ENCODE measurements around the gene GDI2. TPM values are rescaled to one million over a fixed set of nuclear protein-coding genes. Genes with fewer than 3 reads are reported as not detected.
"Not testable (repeated sequence)": the region's sequence is repeated elsewhere in the genome, so short reads cannot be mapped to it uniquely, and the experiment has no call there.

The GDI2 gene
- total RNA-seq, 1 donor from 2014 or later = 173 TPM

GRCh38 chr10:5830629-5831445 is 17.6 kb upstream of the GDI2 start:
- H3K9me3 ChIP-seq = no peaks in the 10 kb centered on the region
- DNase-seq (ENCODE audit: low spot score in 2 of 2) = peak in 1 of 2 donors; percentile 50
- TF ChIP-seq CTCF (IDR thresholded peaks at IDR 0.05) = no peak
- H3K27me3 ChIP-seq = no peaks in the 10 kb centered on the region
- H3K4me3 ChIP-seq = no peak overlapping the region
- intact Hi-C loops (cut with DNase I) = no loop called here
- H3K36me3 ChIP-seq = no peaks in the 10 kb centered on the region
- H3K27ac ChIP-seq = no peak overlapping the region
- no peaks in the 10 kb centered on the region for H3K4me1 ChIP-seq

- H3K27ac ChIP-seq = no peak overlapping the region
- intact Hi-C loops (cut with DNase I) = no loop called here
- peak in 1 of 2 donors; percentile 31 for DNase-seq (ENCODE audit: low spot score in 2 of 2)
- H3K4me1 ChIP-seq = no peaks in the 10 kb centered on the region
- no peak overlapping the region for H3K4me3 ChIP-seq
- no peaks in the 10 kb centered on the region for H3K36me3 ChIP-seq
- TF ChIP-seq CTCF (IDR thresholded peaks at IDR 0.05) = no peak
- H3K9me3 ChIP-seq = no peaks in the 10 kb centered on the region
- no peaks in the 10 kb centered on the region for H3K27me3 ChIP-seq
Measured at GRCh38 chr10:5829267-5829666, 16.0 kb upstream of the GDI2 start.

GRCh38 chr10:5828725-5829124 is 15.5 kb upstream of the GDI2 start:
- DNase-seq (ENCODE audit: low spot score in 2 of 2) = peak in 1 of 2 donors; percentile 42
- TF ChIP-seq CTCF (IDR thresholded peaks at IDR 0.05) = no peak
- Histone ChIP-seq H3K27ac (no peak overlapping the region), H3K36me3 (no peaks in the 10 kb centered on the region), H3K4me1 (no peaks in the 10 kb centered on the region), H3K9me3 (no peaks in the 10 kb centered on the region), H3K27me3 (no peaks in the 10 kb centered on the region), H3K4me3 (no peak overlapping the region)
- intact Hi-C loops (cut with DNase I) = no loop called here

GRCh38 chr10:5827841-5828240 is 14.6 kb upstream of the GDI2 start:
- intact Hi-C loops (cut with DNase I) = no loop called here
- Histone ChIP-seq H3K9me3 (no peaks in the 10 kb centered on the region), H3K4me1 (no peaks in the 10 kb centered on the region), H3K4me3 (no peak overlapping the region), H3K27ac (no peak overlapping the region), H3K36me3 (no peaks in the 10 kb centered on the region), H3K27me3 (no peaks in the 10 kb centered on the region)
- no peak for TF ChIP-seq CTCF (IDR thresholded peaks at IDR 0.05)
- DNase-seq (ENCODE audit: low spot score in 2 of 2) = peak in 1 of 2 donors; percentile 37

GRCh38 chr10:5826511-5826910 is 13.3 kb upstream of the GDI2 start:
- H3K9me3 ChIP-seq; H3K4me1 ChIP-seq; H3K4me3 ChIP-seq; intact Hi-C loops (cut with DNase I); H3K36me3 ChIP-seq; H3K27me3 ChIP-seq; H3K27ac ChIP-seq: not testable (repeated sequence)
- peak in 1 of 2 donors; percentile 8 for DNase-seq (ENCODE audit: low spot score in 2 of 2)

GRCh38 chr10:5818894-5819293 is 5.7 kb upstream of the GDI2 start:
- DNase-seq (ENCODE audit: low spot score in 2 of 2) = no peak
- intact Hi-C loops (cut with DNase I) = loop anchor here (10.0 kb wide), 1 partner anchor 374 kb away; no protein-coding TSS in a partner anchor
- no peak for TF ChIP-seq CTCF (IDR thresholded peaks at IDR 0.05)

More at GRCh38 chr10:5818894-5819293, 5.7 kb upstream of the GDI2 start:
- H3K27me3 ChIP-seq = no peaks in the 10 kb centered on the region
- H3K27ac ChIP-seq = no peak overlapping the region
- H3K9me3 ChIP-seq = no peaks in the 10 kb centered on the region
- no peaks in the 10 kb centered on the region for H3K36me3 ChIP-seq
- peaks cover 0 to 9% of the 10 kb centered on the region in 2 donors for H3K4me1 ChIP-seq
- H3K4me3 ChIP-seq = no peak overlapping the region

All from ascending aorta (tissue), 2 donors.